HL-60/S4 treated with phorbol 12-myristate 13-acetate at 8.2 ng/mL for 4 days and 3 days (cell line): ENCODE measurements around the gene NEDD4L.

Experiments
- in situ Hi-C: fragments of 300-500 bp; cut with MboI; formaldehyde crosslinking; loops from 2 replicates; pipeline ENCODE4 v1.15.0; 2022; ENCODE audit warnings: low sequenced_read_pairs

The NEDD4L gene

DNA sequence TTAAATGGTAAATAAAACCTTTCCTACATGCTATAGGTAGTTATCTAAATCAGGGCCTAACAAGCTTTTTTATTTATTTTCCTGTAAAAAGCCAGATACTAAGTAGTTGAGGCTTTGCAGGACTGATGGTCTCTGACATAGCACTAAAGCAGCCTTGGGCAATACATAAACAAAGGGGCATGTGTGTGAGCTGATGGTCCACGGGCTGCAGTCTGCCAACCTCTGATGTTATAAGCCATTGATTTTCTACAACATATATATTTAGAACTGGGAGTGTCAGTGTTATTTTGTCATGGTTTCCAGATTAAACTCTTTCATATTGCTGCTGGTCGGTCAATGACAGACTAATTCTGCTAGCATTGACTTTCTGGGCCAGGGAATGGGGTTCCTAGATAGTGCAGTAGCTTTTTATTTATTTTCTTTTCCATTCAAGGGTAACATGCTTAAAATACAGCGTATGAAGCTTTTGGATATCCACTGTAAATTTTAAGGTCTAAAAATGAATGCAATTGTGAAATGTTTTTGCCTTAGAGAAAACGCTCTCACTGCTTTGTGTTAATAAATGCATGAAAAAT is 134.0 kb downstream of the NEDD4L start:
- in situ Hi-C loops: no loop called here

DNA sequence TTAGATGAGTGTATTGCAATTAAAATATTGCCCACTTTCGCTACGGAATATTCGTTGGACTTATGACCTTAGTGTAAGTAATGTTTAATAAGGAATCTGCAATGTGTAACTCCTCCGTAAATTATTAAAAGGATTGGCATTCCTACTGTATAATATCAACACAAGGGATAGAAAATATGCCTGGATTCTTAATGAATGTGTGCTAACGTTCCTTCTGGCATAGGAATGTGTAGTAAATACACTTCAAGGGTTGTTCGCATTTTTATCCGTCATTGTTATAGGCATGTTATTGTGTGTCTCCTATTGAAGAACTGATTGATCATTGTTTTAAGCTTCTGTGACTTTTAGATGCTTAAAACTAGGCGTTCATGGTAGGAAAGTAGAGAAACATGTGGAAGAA is 134.5 kb downstream of the NEDD4L start:
- in situ Hi-C loops: no loop called here

DNA sequence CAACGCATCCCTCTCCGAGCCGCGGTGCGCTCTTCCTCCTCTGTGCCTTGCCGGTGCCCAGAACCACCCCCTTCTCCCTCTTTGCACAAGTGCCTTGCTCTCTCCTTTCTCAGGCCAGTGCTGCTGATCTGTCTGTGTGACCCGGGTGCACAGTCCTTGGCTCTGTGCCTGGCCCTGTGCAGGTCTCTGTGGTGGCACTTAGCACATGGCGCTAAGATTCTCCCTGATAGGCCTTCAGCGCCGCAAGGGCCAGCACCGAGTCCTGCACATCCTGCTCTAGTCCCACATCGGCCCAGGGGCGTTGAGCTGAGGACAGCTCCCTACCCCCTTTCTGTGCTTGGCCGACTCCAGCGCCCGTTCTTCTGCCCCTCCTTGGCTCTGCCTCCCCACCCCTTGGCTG is 136.1 kb downstream of the NEDD4L start:
- in situ Hi-C loops: no loop called here

DNA sequence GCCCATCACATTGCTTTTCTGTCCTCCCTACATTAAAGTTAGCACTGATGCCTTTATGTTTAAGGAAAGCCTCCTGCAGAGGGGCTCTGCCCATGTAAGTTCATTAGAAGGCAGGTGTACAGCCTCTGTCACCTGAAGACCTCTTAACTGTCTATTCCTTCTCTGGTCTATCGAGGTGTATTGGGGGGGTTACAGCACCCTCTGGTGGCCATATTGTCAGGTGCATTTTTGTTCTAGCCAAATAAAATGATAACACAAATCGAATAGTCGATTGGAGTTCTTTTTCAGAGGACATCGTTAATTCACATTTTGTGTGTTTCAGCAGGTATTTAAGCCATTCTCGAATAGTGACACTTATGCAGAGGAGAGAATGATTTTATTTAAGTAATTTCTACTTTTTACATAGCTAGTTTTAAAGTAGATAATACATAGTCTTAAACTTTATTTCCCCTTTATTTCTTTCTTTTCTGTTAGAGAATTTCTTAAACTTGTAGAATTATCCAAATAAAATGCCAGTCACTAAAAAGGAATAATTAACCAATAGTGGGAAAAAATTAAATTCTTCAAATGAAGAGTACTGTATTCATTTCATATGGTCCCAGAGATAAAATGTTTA is 136.8 kb downstream of the NEDD4L start:
- in situ Hi-C loops: no loop called here

DNA sequence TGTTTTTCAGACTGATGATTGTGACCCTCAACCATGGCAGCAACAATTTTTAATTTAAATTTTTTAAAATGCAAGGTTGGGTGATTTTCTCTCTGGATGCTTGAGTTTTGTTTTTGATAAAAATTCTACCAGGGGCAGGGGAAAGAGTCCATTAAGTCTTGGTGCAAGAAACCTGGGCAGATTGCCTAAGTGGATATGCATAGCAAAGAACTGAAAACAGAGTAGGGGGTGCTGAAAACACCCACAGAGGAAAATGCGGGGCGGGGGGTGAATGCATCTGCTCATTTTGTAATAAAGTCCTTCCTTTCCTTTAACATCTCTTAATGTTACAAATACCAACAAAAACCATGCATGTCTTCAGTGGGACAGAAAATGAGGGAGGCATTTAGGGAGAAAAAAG is 138.0 kb downstream of the NEDD4L start:
- in situ Hi-C loops: no loop called here

DNA sequence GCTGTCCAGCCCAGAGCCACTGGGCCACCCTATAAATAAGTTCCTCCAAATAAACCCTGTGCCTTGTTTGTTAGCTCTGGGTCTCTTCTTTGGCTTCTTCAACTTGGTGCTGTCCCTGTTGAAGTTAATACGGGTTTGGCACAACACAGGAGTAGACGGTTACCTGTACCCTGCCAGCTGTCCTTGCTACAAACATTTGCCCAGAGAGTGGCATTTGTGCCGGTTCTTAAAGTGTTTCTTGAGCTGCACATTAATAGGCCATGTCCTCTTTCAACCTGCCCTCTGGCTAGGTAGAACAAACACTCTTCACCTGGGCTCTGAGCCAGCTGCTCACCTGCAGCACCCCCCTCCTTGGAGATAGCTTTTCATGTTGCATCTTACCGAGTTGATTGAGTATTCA is 139.2 kb downstream of the NEDD4L start:
- in situ Hi-C loops: no loop called here

DNA sequence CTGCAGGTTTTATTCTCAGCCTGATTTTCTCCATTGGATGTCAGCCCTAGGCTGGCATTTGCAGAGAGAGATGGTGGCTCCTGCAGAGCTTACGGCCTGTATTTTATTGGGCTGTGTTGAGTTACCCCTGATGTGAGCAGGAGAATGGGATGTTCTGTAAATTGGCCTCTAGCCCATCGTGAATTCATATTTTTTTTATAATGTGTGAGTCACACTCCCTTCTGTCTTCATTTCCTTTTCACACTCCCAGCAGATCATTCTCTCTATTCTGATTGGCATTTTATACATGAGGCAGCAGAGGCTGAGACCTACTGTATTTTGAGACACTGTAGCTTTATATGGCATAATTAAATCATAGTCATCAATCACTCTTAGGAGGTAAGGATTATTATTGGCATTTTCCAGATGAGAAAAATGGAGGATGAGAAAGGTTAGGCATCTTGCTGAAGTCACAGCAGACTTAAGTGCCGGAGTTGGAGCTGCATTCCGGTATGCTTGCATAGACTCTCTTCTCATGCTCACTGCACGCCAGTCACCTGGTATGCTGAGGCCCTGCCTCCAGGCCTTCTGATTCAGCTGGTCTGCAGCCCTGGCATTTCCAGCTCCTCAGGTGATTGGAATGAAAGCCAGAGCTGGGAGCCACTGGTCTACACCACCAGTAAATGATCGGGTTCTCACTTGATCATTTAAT is 142.4 kb downstream of the NEDD4L start:
- in situ Hi-C loops: no loop called here

DNA sequence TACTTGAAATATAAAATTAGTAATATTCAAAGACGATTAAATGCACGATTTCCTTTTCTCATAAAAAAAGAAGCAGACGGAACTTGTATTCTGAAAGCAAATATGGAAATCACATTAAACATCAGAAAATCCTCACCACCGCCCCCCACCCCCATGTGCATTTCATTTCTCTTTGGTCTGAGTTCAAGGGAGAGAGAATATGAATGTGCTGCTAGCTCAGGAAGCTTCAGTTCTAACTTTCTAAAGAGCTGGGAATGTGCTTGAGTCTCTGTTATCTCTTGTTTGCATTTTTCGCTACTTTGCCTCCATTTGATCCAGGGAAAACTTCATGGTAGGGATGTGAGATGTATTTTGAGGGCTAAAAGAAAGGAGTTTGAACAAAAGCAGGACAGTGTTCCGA is 143.6 kb downstream of the NEDD4L start:
- in situ Hi-C loops: no loop called here

DNA sequence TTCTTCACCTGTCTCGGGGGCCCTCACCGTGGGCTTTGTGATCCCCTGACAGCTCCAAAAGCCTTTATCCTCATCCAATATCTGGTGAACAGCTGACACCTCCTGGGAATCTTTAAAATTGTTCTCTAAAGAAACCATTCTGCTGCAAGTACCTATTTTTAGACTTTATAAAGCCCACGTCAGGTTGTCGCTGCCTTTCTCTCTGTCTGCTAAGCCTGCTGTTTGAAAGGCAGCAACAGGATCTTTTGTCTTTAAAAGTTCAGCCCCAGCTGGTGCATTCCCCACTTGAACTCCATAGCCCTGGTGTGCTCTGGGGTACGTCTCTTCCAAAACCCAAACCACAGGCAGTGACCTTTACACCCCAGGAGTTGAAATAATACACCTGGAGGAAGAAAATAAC is 145.0 kb downstream of the NEDD4L start:
- in situ Hi-C loops: no loop called here

DNA sequence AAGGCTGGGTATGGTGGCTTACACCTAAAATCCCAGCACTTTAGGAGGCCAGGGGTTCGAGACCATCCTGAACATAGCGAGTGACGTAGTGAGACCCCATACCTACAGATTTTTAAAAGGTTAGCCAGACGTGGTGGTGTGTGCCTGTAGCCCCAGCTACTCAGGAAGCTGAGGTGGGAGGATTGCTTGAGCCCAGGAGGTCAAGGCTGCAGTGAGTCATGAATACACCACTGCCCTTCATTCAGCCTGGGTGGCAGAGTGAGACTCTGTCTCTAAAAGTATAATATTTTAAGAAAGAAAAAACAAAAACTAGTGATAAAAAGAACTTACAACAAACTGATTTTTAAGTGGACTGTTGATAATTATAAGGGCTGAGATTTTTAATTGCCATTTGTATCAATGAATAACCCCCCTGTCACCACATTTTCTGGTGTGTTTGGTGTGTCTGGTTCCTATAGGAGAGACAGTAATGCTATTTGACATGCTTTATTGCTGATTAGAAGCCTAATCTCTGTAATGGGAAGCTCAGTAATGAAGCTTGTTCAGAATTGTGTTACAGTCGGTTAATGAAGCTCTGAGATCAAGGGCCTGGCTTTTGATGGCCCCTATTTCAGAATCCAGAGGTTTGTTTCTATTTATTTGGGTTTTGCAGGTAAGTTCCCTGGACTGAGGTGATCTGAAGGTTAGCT is 147.0 kb downstream of the NEDD4L start:
- in situ Hi-C loops: no loop called here

DNA sequence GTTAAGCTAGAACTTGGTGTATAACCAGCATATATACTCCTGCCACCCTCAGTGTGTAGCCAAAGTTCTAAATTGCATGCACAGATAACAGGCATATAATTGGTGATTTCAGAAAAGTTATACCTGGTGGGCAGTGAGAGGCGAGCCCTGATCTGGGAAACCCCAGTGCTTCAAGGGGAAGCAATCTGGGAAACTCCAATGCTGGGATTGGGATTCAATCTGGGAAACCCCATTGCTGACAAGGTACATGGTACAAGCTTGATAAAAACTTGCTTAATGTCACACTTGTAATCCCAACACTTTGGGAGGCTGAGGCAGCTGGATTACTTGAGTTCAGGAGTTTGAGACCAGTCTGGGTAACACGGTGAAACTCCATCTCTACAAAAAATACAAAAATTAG is 147.6 kb downstream of the NEDD4L start:
- in situ Hi-C loops: no loop called here

DNA sequence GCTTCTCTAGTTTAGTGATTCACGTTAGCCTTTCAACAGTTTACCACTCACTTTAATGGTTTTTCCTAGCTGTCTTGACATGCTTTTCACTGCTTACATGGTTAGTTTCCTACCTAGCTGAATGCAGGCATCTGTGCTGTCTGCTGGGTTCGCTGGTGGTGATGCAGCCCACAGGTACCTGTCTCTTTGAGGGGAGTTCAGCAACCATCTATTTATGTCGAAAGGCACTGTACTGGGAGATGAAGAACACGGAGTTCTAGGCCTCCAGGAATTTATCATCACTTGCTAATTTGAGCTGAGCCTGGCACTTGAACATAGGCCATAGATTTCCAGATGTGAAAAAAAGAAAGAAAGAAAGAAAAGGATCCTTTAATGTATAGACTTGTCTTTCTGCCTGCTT is 148.5 kb downstream of the NEDD4L start:
- in situ Hi-C loops: no loop called here

DNA sequence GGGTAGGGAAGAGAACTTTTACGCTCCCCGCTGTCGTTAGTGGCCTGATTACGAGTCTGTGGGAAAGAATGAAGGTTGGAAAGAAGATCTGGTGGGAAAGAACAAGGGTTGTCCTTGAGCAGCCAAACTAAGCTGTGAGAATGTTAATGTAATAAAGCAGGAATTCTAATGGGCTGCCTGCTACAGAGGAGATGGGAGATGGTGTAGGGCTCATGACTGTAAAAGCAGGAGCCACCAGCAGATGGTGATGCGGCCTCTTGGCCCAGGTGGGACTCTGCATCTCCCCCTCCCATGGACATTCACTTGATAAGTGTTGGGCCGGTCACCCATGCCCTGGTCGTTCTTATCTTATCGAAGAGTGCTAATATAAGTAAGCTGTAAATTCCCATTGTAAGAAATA is 150.0 kb downstream of the NEDD4L start:
- in situ Hi-C loops: no loop called here

DNA sequence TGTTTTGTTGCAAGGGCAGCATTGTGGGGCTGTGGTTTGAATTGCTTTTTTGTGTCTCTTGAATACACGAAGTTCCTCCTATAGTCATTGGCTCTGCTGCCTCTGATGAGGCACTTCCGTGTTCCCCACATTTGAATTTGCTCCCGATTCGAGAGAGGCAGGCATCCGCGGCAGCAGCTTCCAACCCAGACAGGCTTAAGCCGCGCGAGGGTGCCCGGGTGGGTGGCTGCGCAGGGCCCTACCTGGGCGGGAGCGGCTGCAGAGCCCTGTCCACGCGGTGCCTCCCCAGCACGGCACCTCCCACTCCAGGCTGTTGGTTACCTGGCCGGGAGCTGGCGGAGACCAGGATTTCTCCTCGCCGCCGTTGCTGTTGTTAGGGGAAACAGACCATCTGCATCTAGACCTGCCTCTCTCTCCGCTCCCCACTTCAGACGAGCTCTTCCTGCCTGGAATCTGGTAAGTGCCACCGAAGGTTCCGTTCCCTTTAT is 151.3 kb downstream of the NEDD4L start:
- in situ Hi-C loops: no loop called here

DNA sequence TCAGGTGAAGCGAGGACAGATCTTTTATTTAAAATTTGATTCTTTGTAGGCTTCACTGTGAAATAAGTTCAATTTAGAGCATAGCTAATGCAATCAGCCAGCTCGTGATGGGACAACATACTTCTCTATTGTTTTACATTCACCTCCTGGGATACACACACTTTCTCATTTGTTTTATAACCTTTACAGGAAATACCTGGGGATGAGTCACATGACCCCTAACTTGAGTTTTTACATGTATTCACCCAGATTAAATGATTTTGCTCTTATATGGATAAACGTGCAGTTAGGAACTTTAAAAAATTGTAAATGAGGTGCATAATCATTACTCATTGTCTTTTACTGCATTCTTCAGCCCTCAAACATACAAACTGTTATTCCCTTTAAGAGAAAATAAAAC is 152.1 kb downstream of the NEDD4L start:
- in situ Hi-C loops: no loop called here

DNA sequence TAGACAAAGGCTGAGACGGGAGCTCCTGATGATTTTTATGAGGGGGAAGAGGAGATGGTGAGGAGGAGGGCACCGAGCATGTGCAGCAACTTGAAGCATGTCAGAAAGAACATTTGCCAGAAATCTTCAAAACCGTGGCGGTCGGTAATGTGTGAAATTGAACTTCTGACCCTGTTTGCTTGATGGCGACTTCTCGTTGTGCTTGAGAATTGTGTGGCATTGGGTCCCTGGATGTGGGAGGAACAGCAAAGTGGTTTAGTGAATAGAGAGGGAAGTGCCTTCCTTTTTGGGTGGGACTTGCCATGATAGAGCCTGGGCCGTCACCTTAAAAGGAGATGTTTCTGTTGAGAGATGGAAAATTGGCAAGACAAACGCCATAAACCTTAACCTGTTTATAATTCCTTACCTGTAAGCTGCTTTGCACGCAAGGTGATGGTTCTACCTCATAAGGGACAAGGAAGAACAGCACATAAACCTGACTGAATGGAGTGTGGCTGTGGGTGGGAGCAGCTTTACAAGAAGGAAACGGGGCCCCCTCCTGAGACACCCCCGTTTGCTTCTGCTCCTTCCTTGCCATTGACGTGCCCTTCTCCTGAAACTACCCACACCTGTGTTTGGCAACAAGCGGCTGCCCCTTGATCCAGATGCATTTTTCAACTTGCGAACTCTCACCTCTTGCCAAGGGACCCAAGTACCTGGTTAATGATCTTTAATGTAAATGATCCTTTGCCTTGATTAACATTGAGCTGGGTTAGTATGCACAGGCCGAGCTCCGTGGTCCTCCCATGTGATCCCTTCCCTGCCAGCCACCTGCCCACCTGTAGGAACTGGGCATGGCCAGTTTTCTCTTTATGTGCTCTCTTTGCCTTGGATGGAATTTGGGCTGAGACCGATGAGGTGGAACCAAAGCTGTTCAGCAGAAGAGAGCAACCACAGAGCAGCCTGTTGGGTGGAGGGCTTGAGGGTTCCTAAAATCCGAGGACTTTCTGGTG is 153.2 kb downstream of the NEDD4L start:
- in situ Hi-C loops: no loop called here

DNA sequence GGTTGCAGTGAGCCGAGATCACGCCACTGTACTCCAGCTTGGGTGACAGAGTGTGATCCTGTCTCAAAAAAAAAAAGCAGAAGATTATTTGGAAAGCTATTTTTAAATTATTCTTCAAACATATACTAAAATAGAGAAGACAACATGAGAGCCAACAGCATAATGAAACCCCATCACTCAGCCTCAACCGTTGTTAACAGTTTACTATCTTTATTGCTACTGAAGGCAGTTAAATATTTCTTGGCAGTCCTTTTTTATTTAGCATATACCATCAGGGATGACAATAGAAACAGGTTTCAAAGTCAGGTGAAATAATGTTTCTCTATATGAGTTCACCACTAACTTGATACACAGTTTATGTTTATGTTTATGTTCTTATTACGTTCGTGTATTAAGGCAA is 157.2 kb downstream of the NEDD4L start:
- in situ Hi-C loops: no loop called here

DNA sequence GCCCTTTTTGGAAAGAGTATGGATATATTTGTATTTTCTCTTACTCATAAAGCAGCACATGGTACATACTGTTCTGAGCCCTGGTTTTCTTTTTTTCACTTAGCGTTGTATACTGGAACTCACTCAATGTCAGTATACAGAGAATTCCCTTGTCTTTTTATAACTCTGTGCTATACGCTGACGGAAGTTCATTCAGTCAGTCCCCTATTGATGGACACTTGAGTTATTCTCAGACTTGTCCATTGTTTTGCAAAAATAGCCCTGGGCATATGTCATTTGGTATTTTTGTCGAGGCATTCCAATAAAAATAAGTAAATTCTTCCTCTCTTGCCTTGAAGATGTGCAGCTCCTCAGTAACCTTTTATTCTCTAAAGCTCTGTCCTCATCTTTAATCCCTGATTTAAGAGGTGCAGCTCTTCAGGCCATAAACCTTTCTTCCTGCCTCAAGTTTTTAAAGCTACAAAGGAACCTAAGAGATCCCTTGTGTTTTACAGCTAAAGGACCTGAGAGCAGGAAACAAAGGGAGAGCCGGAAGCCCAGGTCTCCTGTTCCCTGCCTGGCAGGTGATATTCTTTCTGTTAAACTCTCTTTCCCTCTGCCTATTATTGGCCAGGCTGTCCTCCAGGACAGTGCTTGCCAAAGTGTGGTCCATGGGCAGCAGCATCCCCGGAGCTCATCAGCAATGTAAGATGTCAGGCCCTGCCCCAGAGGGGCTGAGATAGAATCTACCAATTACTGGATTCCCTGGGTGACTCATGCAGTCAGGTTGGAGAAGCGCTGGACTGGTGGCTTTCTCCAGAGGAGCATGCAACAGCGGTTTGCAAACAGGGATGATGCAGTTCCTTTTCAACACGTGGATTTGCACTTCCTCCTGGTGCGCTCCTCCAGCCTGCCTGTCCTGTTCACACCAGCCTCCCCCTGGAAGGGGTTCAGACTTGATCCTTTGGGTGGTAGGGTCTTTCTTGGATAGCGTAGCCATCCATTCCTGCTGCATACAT is 158.0 kb downstream of the NEDD4L start:
- in situ Hi-C loops: no loop called here

DNA sequence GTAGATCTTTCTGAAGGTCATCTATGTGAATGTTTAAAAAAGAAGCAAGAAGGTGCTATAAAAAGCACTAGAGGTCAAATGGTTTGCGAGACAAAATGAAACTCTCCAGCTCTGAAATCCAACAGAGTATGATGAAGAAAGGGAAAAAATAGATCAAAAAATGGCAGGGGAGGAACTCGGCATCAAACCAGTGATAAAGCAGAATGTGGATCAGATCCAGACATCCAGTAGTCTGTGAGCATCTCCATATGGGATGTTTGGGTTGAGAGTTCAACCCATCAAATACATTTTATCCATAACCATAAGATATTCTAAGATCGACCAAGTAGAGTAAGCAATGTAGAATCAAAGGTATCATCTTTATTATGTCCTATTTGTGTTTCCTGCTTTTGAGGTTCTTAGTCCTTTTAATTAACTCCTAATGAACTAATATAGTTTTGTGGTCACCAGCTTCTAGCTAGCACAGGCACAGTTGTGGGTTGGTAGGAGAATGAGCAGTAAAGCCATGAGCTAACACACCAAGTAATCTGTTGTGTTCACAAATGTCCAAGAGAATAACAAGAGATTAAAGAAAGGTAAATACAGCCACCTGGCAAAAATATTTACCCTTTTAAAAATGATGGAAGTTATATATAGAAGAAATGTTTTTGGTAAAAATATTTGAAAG is 160.9 kb downstream of the NEDD4L start:
- in situ Hi-C loops: no loop called here
